ENCODE data around the gene CES2. TPM values are rescaled to one million over a fixed set of nuclear protein-coding genes. Genes with fewer than 3 reads are reported as not detected.

Gene CES2
- total and polyA plus RNA-seq, 3 experiments from 2014 or later: 23.5 to 26.6 (median 23.8) TPM

- ChIA-PET CTCF (interaction anchor here (0.8 kb wide), 1 partner anchor 20 kb away, joined by 3 read pairs; no protein-coding TSS in a partner anchor), POLR2A (no interaction called here)
- H3K9me3 Mint-ChIP-seq: no peaks in the 10 kb centered on the region
- H3K4me1 ChIP-seq (ENCODE audit: insufficient read depth, low read length): no peaks in the 10 kb centered on the region
- H3K36me3 ChIP-seq (ENCODE audit: insufficient read depth, low read length): no peaks in the 10 kb centered on the region
- peak overlapping the region in 6 of 7 donors; percentile 38 to 74 (median 53) for H3K4me3 Mint-ChIP-seq
- H3K27ac Mint-ChIP-seq: no peak overlapping the region
- H3K27ac ChIP-seq (ENCODE audit: low read depth, low read length): no peak overlapping the region
- H3K27me3 Mint-ChIP-seq: peaks cover 30 to 46% of the 10 kb centered on the region in 2 donors
- peaks cover 13% of the 10 kb centered on the region for H3K27me3 ChIP-seq (ENCODE audit: insufficient read depth, low read length, poor library complexity, severe bottlenecking)
- H3K36me3 Mint-ChIP-seq: no peaks in the 10 kb centered on the region
- H3K4me3 ChIP-seq (ENCODE audit: low read length): no peak overlapping the region
- H3K4me1 Mint-ChIP-seq: peaks cover 0 to 12% (median 2%) of the 10 kb centered on the region in 3 donors
- DNase-seq: peak in 4 of 5 donors; percentile 18 to 37 (median 32)
- H3K9me3 ChIP-seq (ENCODE audit: low read length): no peaks in the 10 kb centered on the region
Observed at GRCh38 chr16:66924527-66925321, 10.6 kb upstream of the CES2 start.

- H3K9me3 ChIP-seq (ENCODE audit: low read length): no peaks in the 10 kb centered on the region
- ChIA-PET POLR2A (interaction anchor here (0.7 kb wide), 1 partner anchor 9 kb away, joined by 4 read pairs; the partner anchor contains the start of gene CIAO2B), CTCF (interaction anchor here (0.9 to 1.1 kb wide), 2 partner anchors 30 to 45 kb away, joined by 3 to 4 read pairs; partner anchors contain the start of gene PDP2)
- H3K27me3 ChIP-seq (ENCODE audit: insufficient read depth, low read length, poor library complexity, severe bottlenecking): peaks cover 13% of the 10 kb centered on the region
- Mint-ChIP-seq H3K27me3 (peaks cover 30 to 42% of the 10 kb centered on the region in 2 donors), H3K36me3 (no peaks in the 10 kb centered on the region), H3K4me3 (peak within 1 kb of the TSS; percentile 52 to 76 (median 72)), H3K4me1 (peaks cover 0 to 12% (median 2%) of the 10 kb centered on the region in 3 donors), H3K9me3 (no peaks in the 10 kb centered on the region), H3K27ac (peak within 1 kb of the TSS in 2 of 8 donors; percentile 34 to 63)
- H3K4me3 ChIP-seq (ENCODE audit: low read length): no peak within 1 kb of the TSS
- DNase-seq: peak in 1 of 5 donors; percentile 21
- no peaks in the 10 kb centered on the region for H3K4me1 ChIP-seq (ENCODE audit: insufficient read depth, low read length)
- H3K27ac ChIP-seq (ENCODE audit: low read depth, low read length): no peak within 1 kb of the TSS
- no peaks in the 10 kb centered on the region for H3K36me3 ChIP-seq (ENCODE audit: insufficient read depth, low read length)
Observed at GRCh38 chr16:66925322-66925840, 9.9 kb upstream of the CES2 start, which contains the start of gene RRAD. Gene RRAD, minus strand, starts transcription at chr16:66925535. Its CDS starts 356 bp downstream, at chr16:66925179.

GRCh38 chr16:66926171-66926947 is 9.0 kb upstream of the CES2 start:
- Mint-ChIP-seq H3K27ac (no peak overlapping the region), H3K9me3 (no peaks in the 10 kb centered on the region), H3K4me1 (peaks cover 0 to 12% (median 2%) of the 10 kb centered on the region in 3 donors), H3K4me3 (peak overlapping the region in 5 of 7 donors; percentile 3 to 72 (median 38)), H3K36me3 (peaks cover 0 to 3% (median 0%) of the 10 kb centered on the region in 3 donors), H3K27me3 (peaks cover 30 to 36% of the 10 kb centered on the region in 2 donors)
- H3K4me1 ChIP-seq (ENCODE audit: insufficient read depth, low read length): no peaks in the 10 kb centered on the region
- no peak for DNase-seq
- H3K4me3 ChIP-seq (ENCODE audit: low read length): no peak overlapping the region
- no peaks in the 10 kb centered on the region for H3K36me3 ChIP-seq (ENCODE audit: insufficient read depth, low read length)
- POLR2A ChIA-PET: interaction anchor here (0.7 kb wide), 1 partner anchor 8 kb away, joined by 4 read pairs; the partner anchor contains the start of gene CIAO2B
- H3K27ac ChIP-seq (ENCODE audit: low read depth, low read length): no peak overlapping the region
- CTCF ChIA-PET: interaction anchor here (0.9 to 1.8 kb wide), 3 partner anchors 31 to 53 kb away, joined by 3 to 7 read pairs (median 4); partner anchors contain the start of gene PDP2
- no peaks in the 10 kb centered on the region for H3K9me3 ChIP-seq (ENCODE audit: low read length)
- H3K27me3 ChIP-seq (ENCODE audit: insufficient read depth, low read length, poor library complexity, severe bottlenecking): peaks cover 13% of the 10 kb centered on the region

- H3K4me3 ChIP-seq (ENCODE audit: low read length): no peak overlapping the region
- Mint-ChIP-seq H3K4me1 (peaks cover 4 to 17% (median 5%) of the 10 kb centered on the region in 3 donors), H3K27ac (no peak overlapping the region), H3K27me3 (peaks cover 28 to 34% of the 10 kb centered on the region in 2 donors), H3K9me3 (no peaks in the 10 kb centered on the region), H3K4me3 (no peak overlapping the region), H3K36me3 (peaks cover 0 to 9% (median 1%) of the 10 kb centered on the region in 3 donors)
- peaks cover 13% of the 10 kb centered on the region for H3K27me3 ChIP-seq (ENCODE audit: insufficient read depth, low read length, poor library complexity, severe bottlenecking)
- H3K9me3 ChIP-seq (ENCODE audit: low read length): no peaks in the 10 kb centered on the region
- ChIA-PET CTCF (interaction anchor here (1.8 kb wide), 1 partner anchor 54 kb away, joined by 7 read pairs; no protein-coding TSS in a partner anchor), POLR2A (no interaction called here)
- peaks cover 1% of the 10 kb centered on the region for H3K4me1 ChIP-seq (ENCODE audit: insufficient read depth, low read length)
- H3K36me3 ChIP-seq (ENCODE audit: insufficient read depth, low read length): no peaks in the 10 kb centered on the region
- no peak for DNase-seq
- no peak overlapping the region for H3K27ac ChIP-seq (ENCODE audit: low read depth, low read length)
Observed at GRCh38 chr16:66926961-66927436, 8.3 kb upstream of the CES2 start.

GRCh38 chr16:66927918-66928649 is 7.2 kb upstream of the CES2 start:
- no peak for DNase-seq
- no peaks in the 10 kb centered on the region for H3K9me3 Mint-ChIP-seq
- Histone ChIP-seq H3K27ac (ENCODE audit: low read depth, low read length) (no peak overlapping the region), H3K9me3 (ENCODE audit: low read length) (no peaks in the 10 kb centered on the region), H3K4me1 (ENCODE audit: insufficient read depth, low read length) (peaks cover 11% of the 10 kb centered on the region), H3K4me3 (ENCODE audit: low read length) (no peak overlapping the region), H3K36me3 (ENCODE audit: insufficient read depth, low read length) (no peaks in the 10 kb centered on the region), H3K27me3 (ENCODE audit: insufficient read depth, low read length, poor library complexity, severe bottlenecking) (peaks cover 13% of the 10 kb centered on the region)
- peak overlapping the region in 1 of 8 donors; percentile 47 for H3K27ac Mint-ChIP-seq
- ChIA-PET POLR2A (no interaction called here), CTCF (interaction anchor here (0.9 to 1.8 kb wide), 4 partner anchors 26 to 60 kb away, joined by 3 to 7 read pairs (median 3); no protein-coding TSS in a partner anchor)
- peaks cover 0 to 17% (median 1%) of the 10 kb centered on the region in 3 donors for H3K36me3 Mint-ChIP-seq
- no peak overlapping the region for H3K4me3 Mint-ChIP-seq
- peaks cover 25 to 31% of the 10 kb centered on the region in 2 donors for H3K27me3 Mint-ChIP-seq
- H3K4me1 Mint-ChIP-seq: peaks cover 15 to 28% (median 15%) of the 10 kb centered on the region in 3 donors

GRCh38 chr16:66928702-66929388 is 6.5 kb upstream of the CES2 start:
- no peaks in the 10 kb centered on the region for H3K36me3 ChIP-seq (ENCODE audit: insufficient read depth, low read length)
- ChIA-PET POLR2A (no interaction called here), CTCF (interaction anchor here (0.9 to 1.8 kb wide), 4 partner anchors 27 to 60 kb away, joined by 3 to 7 read pairs (median 3); no protein-coding TSS in a partner anchor)
- H3K9me3 ChIP-seq (ENCODE audit: low read length): no peaks in the 10 kb centered on the region
- H3K27me3 ChIP-seq (ENCODE audit: insufficient read depth, low read length, poor library complexity, severe bottlenecking): peaks cover 9% of the 10 kb centered on the region
- H3K9me3 Mint-ChIP-seq: no peaks in the 10 kb centered on the region
- peak in 1 of 5 donors; percentile 13 for DNase-seq
- no peak overlapping the region for H3K4me3 ChIP-seq (ENCODE audit: low read length)
- H3K4me3 Mint-ChIP-seq: peak overlapping the region in 2 of 7 donors; percentile 27 to 50
- peaks cover 17% of the 10 kb centered on the region for H3K4me1 ChIP-seq (ENCODE audit: insufficient read depth, low read length)
- H3K27me3 Mint-ChIP-seq: peaks cover 19 to 24% of the 10 kb centered on the region in 2 donors
- H3K36me3 Mint-ChIP-seq: peaks cover 0 to 24% (median 3%) of the 10 kb centered on the region in 3 donors
- H3K4me1 Mint-ChIP-seq: peaks cover 22 to 35% (median 23%) of the 10 kb centered on the region in 3 donors
- peak overlapping the region in 1 of 8 donors; percentile 40 for H3K27ac Mint-ChIP-seq
- H3K27ac ChIP-seq (ENCODE audit: low read depth, low read length): no peak overlapping the region

All from CD8-positive, alpha-beta memory T cell (primary cell).